ENCODE results near the gene FSTL4. TPM values are rescaled to one million over a fixed set of nuclear protein-coding genes. Genes with fewer than 3 reads are reported as not detected.

FSTL4 gene
- total and polyA plus RNA-seq, 2 experiments from 2014 or later, result 1.4 to 2.8 TPM

GRCh38 chr5:133431326-133431865, 180.9 kb downstream of the FSTL4 start:
- no peaks in the 10 kb centered on the region for H3K9me2 ChIP-seq (ENCODE audit: insufficient read depth)
- no peaks in the 10 kb centered on the region for H3F3A ChIP-seq (replicated peaks; ENCODE audit: low read depth)
- no peaks in the 10 kb centered on the region for H3K36me3 ChIP-seq (ENCODE audit: insufficient read depth)
- Mint-ChIP-seq H3K27me3 (ENCODE audit: insufficient read depth, low read depth, poor library complexity) (peaks cover 11% of the 10 kb centered on the region), H3K4me1 (peaks cover 16% of the 10 kb centered on the region), H3K4me3 (no peak overlapping the region), H3K27ac (no peak overlapping the region), H3K36me3 (ENCODE audit: low read depth) (no peaks in the 10 kb centered on the region), H3K9me3 (no peaks in the 10 kb centered on the region)
- H4K20me1 ChIP-seq (replicated peaks; ENCODE audit: insufficient read depth), result no peaks in the 10 kb centered on the region
- no peak overlapping the region for H3K4me3 ChIP-seq
- no peak for ATAC-seq
- DNase-seq (ENCODE audit: low spot score), result no peak
- H3K4me1 ChIP-seq (ENCODE audit: insufficient read depth), result peaks cover 11% of the 10 kb centered on the region; the same call in 1 of the 2 replicates
- H3K4me2 ChIP-seq, result no peak overlapping the region
- H3K27me3 ChIP-seq (ENCODE audit: insufficient read depth), result no peaks in the 10 kb centered on the region
- no peak overlapping the region for H2AFZ ChIP-seq
- no peak overlapping the region for H3K27ac ChIP-seq (ENCODE audit: low read depth)
- TF ChIP-seq CREB1 (CRISPR knock-in tag; IDR thresholded peaks at IDR 0.05; ENCODE audit: low read depth), result no peak
- no peak for TF ChIP-seq EZH2 (IDR thresholded peaks at IDR 0.05; ENCODE audit: low read depth, unreplicated experiment)
- no peak for TF ChIP-seq CTCF (conservative IDR thresholded peaks at IDR 0.05; ENCODE audit: low read depth in 2 of 2)
- TF ChIP-seq STAT1 (IDR thresholded peaks at IDR 0.05; ENCODE audit: unreplicated experiment), result no peak
- TF ChIP-seq POLR2AphosphoS5 (IDR thresholded peaks at IDR 0.05; ENCODE audit: low read depth), result no peak
- TF ChIP-seq ZNF331 (CRISPR knock-in tag; IDR thresholded peaks at IDR 0.05; ENCODE audit: low read depth), result no peak
- TF ChIP-seq EZH2phosphoT487 (IDR thresholded peaks at IDR 0.05; ENCODE audit: unreplicated experiment), result no peak
- TF ChIP-seq ZNF462 (CRISPR knock-in tag; IDR thresholded peaks at IDR 0.05), result no peak
- no peak for TF ChIP-seq REST (IDR thresholded peaks at IDR 0.05; ENCODE audit: unreplicated experiment)
- TF ChIP-seq NANOG (IDR thresholded peaks at IDR 0.05; ENCODE audit: borderline replicate concordance), result no peak
- no peak for TF ChIP-seq JUNB (IDR thresholded peaks at IDR 0.05; ENCODE audit: unreplicated experiment)
- no peak for TF ChIP-seq ZNF114 (CRISPR knock-in tag; IDR thresholded peaks at IDR 0.05)
- no peak for TF ChIP-seq ETS1 (IDR thresholded peaks at IDR 0.05)
- no peaks in the 10 kb centered on the region for H3K79me2 ChIP-seq (replicated peaks; ENCODE audit: insufficient read depth)
